ENCODE measurements around the gene GPC1.

GPC1 gene

DNA sequence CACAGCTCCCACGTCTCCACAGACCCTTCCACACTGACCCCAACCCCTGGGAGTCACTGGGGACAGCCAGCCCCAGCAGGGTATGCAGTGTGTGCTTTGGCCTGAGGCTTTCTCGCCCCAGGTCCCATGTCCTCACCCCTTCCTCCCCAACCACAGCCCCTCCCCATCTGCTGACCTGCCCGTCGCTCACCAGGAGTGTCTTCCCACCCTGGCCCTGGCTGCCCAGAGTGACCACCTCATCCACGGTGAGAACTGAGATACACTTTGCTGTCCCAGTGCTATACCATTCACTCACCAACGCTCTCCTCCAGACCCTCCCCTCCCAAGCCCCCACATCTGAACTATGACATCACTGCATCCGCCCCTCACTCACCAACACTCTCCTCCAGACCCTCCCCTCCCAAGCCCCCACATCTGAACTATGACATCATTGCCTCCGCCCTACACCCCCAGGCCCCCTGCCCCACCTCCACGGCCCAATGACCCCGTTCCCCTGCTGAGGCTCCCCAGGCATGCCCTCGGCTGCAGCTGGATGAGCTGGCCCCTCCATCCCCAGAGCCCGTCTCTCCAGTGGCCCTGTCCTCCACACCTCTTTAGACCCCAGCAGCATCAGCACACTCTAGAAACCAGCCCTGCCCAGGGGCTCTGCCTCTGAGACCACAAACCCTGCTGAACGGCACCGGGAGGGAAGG, 67.1 kb downstream of the GPC1 start:
- DNase-seq: peak; percentile 1

DNA sequence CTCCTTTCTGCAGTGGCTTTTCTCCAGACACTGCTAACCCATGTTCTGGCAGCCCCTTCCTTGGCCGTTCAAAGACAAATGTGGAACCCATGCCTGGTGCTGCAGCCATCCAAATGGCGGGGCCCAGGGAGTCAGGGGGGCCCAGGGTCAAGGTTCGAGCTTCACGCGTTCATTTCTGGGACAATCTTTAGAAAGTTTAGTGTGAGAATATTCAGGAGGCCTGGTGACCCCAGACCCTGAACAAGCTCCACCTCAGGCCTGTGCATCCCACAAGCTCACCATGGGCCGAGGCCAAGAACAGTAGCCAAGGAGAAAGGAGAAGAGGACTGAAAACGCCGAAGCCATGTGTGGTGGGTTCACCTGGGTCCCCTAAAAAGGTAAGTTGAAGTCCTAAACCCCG, 67.9 kb downstream of the GPC1 start:
- DNase-seq: no peak

DNA sequence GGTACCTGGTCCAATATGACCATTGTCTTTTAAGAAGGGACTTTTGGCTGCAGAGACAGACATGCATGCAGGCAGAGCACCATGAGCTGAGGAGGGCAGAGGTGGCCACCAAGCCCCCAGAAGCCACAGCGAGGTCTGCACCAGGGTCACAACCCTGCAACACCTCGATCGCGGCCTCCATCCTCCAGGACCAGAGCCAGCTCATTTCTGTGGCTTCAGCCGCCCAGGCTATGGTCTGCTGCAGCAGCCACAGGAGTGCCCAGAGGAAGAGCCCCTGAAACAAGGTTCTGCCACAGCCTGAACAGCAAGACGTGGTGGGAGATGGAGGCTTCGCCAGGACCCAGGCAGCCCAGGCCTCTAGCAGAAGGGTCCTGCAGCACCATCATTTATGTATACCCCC, 68.4 kb downstream of the GPC1 start:
- DNase-seq: no peak

- peak; percentile 1 for DNase-seq
Observed at GRCh38 chr2:240505910-240506309, 70.4 kb downstream of the GPC1 start.

GRCh38 chr2:240506406-240507059, 71.1 kb downstream of the GPC1 start:
- DNase-seq: peak; percentile 1

DNA sequence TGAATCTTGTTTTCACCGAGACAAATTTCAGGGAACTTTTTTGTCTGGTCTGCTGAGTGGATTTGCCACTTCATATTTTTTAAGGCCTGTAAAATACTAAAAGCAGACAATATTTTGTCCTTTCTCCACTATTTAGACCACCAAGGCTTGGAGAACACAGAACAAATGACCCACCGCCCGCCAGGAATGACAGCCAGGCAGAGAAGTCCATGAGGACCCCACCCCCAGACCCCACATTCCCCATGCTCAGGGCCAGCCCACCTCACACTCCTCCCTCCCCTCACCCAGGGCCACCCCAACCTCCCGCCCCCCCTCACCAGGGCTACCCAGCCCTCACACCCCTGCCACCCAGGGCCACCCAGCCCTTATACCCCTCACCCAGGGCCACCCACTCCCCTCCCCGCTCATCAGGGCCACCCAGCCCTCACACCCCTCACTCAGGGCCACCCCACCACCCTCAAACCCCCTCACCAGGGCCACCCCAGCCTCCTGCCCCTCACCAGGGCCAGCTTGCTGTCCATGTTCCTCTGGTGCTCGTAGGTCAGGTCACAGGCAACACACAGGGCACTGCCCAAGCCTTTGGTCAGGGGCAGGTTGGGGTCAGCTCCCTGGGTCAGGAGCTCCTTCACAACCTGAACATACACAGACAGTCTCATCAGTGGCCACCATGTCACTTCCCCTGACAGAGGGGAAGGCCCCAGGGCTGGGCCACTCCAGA, 71.8 kb downstream of the GPC1 start:
- peak; percentile 1 for DNase-seq

GRCh38 chr2:240507778-240508251, 72.4 kb downstream of the GPC1 start:
- DNase-seq: no peak

DNA sequence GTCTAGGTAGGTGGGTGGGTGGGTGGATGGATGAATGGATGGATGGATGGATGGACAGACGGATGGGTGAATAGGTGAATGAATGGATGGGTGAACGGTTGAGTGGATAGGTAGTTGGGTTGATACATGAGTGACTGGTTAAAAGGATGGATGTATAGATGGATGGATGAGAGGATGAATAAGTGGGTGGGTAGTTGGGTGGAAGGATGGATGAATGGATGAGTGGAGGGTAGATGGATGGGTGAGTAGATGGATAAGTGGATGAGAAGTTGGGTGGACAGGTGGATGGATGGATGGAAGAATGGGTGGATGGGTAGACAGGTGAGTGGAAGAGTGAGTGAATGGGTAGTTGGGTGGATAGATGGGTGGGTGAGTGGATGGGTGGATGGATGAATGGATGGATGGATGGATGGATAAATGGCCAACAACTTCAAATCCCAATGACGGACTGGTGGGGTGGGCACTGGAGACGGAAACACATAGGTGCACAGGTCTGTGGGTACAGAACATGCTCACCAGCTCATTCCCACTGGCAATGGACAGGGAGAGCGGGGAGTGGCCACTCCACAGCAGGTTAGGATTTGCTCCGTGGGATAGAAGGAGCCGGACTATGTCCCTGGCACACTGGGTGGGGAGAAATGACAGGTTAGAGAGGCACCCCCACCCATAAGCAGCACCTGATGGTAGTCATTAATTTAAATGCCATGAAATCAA, 73.5 kb downstream of the GPC1 start:
- peak; percentile 2 for DNase-seq

DNA sequence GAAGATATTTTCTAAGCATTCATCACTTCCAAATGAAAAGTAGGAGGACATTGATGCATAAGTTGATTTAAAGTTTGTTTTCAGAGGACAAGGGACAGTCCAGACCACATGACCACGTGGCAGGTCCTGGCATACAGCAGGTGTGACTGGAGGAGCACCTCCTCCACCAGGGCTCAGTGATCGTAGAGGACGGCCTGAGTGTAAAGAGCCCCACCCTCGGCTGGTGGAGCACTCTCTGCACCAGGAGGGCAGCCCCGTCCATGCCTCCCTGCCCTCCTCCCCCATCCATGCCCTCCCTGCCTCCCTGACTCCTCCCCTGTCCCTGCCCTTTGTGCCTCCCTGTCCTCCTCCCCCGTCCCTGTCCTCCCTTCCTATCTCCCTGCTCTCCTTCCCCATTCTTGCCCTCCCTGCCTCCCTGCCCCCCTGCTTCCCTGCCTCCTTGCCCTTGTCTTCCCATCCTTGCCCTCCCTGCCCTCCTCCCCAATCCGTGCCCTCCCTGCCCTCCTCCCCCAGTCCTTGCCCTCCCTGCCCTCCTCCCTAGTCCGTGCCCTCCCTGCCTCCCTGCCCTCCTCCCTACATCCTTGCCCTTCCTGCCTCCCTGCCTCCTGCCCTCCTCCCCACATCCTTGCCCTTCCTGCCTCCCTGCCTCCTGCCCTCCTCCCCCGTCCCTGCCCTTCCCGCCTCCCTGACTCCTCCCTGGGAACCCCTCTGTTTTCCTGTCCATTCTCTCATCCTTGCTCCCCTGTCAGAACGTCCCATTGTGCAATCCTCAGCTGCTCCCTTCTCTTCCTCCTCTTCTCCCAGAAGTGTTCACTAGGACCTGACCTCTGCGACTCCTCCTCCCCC, 74.4 kb downstream of the GPC1 start:
- peak; percentile 1 for DNase-seq

DNA sequence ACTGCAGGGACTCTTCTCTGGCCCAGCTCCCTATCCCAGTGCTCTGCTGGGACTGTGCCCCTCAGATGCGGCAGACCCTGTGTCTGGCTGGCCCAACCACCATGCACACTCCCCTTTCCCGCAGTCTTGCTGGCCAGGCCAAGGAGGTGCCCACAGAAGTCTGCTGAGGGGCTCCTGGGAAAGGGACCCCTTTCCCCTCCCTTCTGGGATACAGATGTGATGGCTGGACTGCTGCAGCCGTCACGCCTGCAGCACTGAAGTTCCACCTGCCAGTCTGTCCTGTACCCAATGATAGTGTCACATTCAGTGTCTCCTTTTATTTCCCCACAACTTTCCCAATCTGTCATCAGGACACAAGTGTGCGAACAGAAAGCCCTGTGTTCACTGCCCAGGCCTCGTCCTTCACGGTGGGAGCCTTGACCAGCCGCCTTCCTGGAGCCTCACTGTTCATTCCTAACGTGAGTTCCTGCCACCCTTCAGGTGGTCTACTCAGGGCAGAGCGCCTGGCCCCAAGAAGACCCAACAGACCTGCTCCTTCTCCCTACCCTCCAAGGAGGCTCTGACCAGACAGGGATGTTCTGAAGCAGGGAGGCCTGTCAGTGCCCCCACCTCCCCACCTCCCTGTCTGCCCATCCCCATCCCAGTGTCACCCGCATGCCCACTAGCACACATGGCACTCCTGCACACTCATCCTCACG, 75.2 kb downstream of the GPC1 start:
- peak; percentile 2 for DNase-seq

DNA sequence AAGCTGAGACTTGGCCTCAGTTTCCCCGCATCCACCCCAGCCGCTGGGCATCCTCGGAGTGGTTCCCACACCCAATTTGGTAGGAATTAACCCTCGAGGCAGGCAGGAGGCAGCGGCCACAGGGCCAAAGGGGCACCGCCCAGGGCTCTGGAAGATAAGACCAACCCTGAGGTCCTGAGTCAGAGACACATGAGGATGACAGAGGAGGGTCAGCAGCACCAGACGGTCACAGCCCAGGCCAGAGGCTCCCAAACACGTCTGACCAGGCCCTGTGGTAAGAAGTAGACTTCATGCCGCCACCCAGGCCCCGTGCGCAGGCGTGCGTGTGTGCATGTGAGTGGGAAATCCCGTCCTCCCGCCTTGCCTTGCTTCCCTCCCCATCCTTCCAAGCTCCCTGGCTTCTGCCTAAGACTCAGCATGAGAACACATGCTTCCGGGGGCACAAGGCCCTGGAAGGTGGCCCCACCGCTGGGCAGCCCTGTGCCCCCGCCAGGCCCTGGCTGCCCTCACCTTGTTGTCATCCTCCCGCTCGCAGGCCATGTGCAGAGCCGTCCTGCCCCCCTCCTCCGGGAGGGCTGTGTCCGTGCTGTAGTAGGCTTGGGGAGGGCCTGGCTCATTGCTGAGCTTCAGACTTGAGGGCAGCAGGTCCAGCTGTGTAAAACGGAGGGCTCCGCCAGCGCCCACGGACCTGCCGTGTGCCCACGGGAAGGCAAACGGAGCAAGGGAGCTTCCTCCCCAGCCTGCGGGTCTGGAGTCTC, 76.1 kb downstream of the GPC1 start:
- DNase-seq: peak; percentile 1

DNA sequence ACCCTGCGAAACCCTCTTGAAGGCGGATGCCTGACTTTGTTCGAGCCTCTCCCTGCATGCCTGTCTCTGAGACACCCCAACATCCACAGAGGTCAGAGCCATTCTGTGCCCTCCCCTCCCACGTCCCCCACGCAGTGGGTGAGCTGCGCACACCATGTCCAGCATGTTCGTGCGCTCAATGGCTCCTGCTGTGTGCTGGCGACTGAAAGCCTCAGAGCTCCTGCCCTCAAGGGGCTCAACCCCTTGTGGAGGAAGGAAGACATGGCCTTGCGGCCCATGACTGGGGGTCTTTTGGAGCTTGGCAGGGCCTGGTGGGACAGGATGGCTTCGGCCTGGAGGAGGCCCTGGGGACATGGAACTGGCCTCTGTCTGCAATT, 76.6 kb downstream of the GPC1 start:
- DNase-seq: no peak

GRCh38 chr2:240512666-240513535, 77.4 kb downstream of the GPC1 start:
- DNase-seq: peak; percentile 2

GRCh38 chr2:240513549-240514287, 78.3 kb downstream of the GPC1 start:
- DNase-seq: peak; percentile 86

- DNase-seq: no peak
Observed at GRCh38 chr2:240514631-240515030, 79.2 kb downstream of the GPC1 start.

DNA sequence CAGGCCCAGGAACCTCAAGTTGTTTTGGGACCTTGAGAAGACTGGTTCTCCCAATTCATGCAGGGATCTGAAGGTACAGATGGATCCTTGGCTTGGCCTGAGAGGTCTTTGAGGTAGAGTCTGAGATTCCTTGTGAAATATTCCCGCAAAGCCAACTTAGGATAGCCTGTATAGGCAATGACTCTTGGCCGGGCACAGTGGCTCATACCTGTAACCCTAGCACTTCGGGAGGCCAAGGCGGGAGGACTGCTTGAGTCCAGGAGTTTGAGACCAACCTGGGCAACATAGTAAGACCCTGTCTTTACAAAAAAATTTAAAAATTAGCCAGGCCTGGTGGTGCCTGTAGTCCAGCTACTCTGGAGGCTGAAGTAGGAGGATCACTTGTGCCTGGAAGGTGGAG, 81.9 kb downstream of the GPC1 start:
- DNase-seq: no peak
